ENCODE measurements around the gene DEFB131B. TPM values are rescaled to one million over a fixed set of nuclear protein-coding genes. Genes with fewer than 3 reads are reported as not detected.
"Not testable (repeated sequence)": the region's sequence is repeated elsewhere in the genome, so short reads cannot be mapped to it uniquely, and the experiment has no call there.

DEFB131B gene
- total RNA-seq, 1 donor = not detected

DNA sequence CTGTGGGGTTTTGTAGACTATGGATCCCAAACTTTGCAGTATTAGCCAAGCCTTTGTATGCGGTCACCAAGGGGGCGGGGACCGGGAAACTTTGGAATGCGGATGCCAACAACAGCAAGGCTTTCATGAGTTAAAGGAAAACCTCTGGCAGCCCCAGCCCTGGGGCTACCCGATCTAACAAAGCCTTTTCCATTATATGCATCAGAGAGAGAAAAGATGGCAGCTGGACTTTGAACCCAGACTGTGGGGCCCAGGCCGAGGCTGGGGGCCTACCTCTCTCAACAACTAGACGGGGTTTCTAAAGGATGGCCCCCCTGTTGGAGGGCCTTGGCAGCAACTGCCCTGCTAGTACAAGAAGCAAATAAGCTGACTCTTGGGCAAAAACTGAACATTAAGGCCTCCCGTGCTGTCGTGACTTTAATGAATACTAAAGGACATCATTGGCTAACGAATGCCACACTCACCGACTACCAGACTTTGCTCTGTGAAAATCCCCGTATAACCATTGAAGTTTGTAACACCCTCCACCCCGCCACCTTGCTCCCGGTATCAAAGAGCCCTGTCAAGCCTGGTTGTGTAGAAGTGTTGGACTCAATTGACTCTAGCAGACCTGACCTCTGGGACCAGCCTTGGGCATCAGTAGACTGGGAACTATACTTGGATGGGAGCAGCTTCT is 10.2 kb downstream of the DEFB131B start:
- not testable (repeated sequence) for H2AFZ ChIP-seq (ENCODE audit: low read length); H3K4me3 ChIP-seq (ENCODE audit: insufficient read depth, low read length); H4K20me1 ChIP-seq (ENCODE audit: insufficient read depth, low read length); H3K4me2 ChIP-seq (ENCODE audit: insufficient read depth, low read length); H3K9me3 ChIP-seq (ENCODE audit: low read depth, low read length); DNase-seq (ENCODE audit: insufficient read length, low spot score, missing footprints); H3K4me1 ChIP-seq (ENCODE audit: insufficient read depth, low read length); H3K36me3 ChIP-seq (ENCODE audit: insufficient read depth, low read length); H3K27me3 ChIP-seq (ENCODE audit: insufficient read depth, low read length); H3K27ac ChIP-seq (ENCODE audit: low read depth, low read length); H3K79me2 ChIP-seq (ENCODE audit: insufficient read depth, low read length)

DNA sequence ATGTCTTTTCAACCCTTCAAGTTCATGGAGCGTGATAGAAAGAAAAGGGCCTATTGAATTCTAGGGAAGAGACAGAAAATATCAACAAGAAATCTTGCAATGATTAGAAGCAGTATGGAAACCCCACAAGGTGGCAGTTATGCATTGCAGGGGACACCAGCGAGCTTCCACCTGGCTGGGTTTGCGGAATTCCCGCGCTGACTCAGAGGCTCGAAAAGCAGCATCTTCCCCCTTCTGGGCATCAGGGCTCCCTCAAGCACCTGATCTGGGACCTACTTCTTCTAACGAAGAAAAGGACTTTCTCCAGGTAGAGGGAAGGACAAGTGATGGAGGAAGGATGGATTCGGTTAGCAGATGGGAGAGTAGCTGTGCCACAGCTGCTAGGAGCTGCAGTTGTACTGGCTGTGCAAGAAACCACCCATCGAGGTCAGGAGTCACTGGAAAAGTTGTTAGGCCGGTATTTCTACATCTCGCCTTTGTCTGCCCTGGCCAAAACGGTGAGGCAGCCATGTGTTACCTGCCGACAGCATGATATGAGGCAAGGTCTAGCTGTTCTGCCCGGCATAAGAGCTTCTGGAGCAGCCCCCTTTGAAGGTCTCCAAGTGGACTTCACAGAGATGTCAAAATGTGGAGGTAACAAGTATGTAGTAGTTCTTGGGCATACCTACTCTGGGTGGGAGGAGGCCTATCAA is 11.1 kb downstream of the DEFB131B start:
- H3K27ac ChIP-seq (ENCODE audit: low read depth, low read length); H3K36me3 ChIP-seq (ENCODE audit: insufficient read depth, low read length); H3K9me3 ChIP-seq (ENCODE audit: low read depth, low read length): not testable (repeated sequence)

DNA sequence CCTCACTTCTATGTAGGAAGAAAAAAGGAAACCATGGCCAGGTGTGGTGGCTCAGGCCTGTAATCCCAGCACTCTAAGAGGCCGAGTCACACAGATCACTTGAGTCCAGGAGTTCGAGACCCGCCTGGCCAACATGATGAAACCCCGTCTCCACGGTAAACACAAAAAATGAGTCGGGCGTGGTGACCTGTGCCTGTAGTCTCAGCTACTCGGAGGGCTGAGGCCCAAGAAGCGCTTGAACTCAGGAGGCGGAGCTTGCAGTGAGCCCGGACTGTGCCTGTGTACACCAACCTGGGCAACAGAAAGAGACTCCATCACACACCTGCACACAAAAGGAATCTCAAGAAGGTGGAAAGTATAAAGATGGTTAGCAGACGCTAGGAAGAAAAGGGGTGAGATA is 17.7 kb downstream of the DEFB131B start:
- H2AFZ ChIP-seq (ENCODE audit: low read length) = no peak overlapping the region
- no peak for DNase-seq (ENCODE audit: insufficient read length, low spot score, missing footprints)
- H3K4me2 ChIP-seq (ENCODE audit: insufficient read depth, low read length) = no peak overlapping the region
- H3K36me3 ChIP-seq (ENCODE audit: insufficient read depth, low read length) = no peaks in the 10 kb centered on the region
- no peaks in the 10 kb centered on the region for H3K9me3 ChIP-seq (ENCODE audit: low read depth, low read length)
- peaks cover 5% of the 10 kb centered on the region for H3K4me1 ChIP-seq (ENCODE audit: insufficient read depth, low read length)
- H3K4me3 ChIP-seq (ENCODE audit: insufficient read depth, low read length) = no peak overlapping the region
- no peak overlapping the region for H3K27ac ChIP-seq (ENCODE audit: low read depth, low read length)
- H4K20me1 ChIP-seq (ENCODE audit: insufficient read depth, low read length) = no peaks in the 10 kb centered on the region
- H3K79me2 ChIP-seq (ENCODE audit: insufficient read depth, low read length) = no peaks in the 10 kb centered on the region
- TF ChIP-seq, protein P1, sequence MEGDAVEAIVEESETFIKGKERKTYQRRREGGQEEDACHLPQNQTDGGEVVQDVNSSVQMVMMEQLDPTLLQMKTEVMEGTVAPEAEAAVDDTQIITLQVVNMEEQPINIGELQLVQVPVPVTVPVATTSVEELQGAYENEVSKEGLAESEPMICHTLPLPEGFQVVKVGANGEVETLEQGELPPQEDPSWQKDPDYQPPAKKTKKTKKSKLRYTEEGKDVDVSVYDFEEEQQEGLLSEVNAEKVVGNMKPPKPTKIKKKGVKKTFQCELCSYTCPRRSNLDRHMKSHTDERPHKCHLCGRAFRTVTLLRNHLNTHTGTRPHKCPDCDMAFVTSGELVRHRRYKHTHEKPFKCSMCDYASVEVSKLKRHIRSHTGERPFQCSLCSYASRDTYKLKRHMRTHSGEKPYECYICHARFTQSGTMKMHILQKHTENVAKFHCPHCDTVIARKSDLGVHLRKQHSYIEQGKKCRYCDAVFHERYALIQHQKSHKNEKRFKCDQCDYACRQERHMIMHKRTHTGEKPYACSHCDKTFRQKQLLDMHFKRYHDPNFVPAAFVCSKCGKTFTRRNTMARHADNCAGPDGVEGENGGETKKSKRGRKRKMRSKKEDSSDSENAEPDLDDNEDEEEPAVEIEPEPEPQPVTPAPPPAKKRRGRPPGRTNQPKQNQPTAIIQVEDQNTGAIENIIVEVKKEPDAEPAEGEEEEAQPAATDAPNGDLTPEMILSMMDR (IDR thresholded peaks at IDR 0.05; ENCODE audit: extremely low read depth, low read depth, low read length) = no peak
- no peaks in the 10 kb centered on the region for H3K27me3 ChIP-seq (ENCODE audit: insufficient read depth, low read length)

More for the DNA sequence above, 11.1 kb downstream of the DEFB131B start:
- not testable (repeated sequence) for H2AFZ ChIP-seq (ENCODE audit: low read length); H3K79me2 ChIP-seq (ENCODE audit: insufficient read depth, low read length); DNase-seq (ENCODE audit: insufficient read length, low spot score, missing footprints); H3K4me3 ChIP-seq (ENCODE audit: insufficient read depth, low read length); H3K4me2 ChIP-seq (ENCODE audit: insufficient read depth, low read length); H4K20me1 ChIP-seq (ENCODE audit: insufficient read depth, low read length); H3K27me3 ChIP-seq (ENCODE audit: insufficient read depth, low read length); H3K4me1 ChIP-seq (ENCODE audit: insufficient read depth, low read length)

DNA sequence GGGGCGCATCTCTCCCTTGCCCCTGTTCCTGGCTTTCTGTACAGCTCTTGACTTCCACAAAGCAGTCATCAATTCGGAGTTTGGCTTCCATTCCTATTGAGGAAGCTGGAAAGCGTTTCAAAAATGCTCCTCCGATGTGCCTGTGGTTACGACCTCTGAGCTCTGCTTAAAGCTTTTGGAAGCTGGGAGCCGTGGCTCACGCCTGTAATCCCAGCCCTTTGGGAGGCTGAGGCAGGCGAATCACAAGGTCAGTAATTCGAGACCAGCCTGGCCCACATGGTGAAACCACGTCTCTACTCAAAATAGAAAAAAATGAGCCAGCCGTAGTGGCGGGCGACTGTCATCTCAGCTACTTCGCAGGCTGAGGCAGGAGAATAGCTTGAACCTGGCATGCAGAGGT is 22.9 kb downstream of the DEFB131B start:
- H3K27ac ChIP-seq (ENCODE audit: low read depth, low read length) = peak overlapping the region; percentile 65
- not testable (repeated sequence) for H3K79me2 ChIP-seq (ENCODE audit: insufficient read depth, low read length); H3K36me3 ChIP-seq (ENCODE audit: insufficient read depth, low read length); H3K9me3 ChIP-seq (ENCODE audit: low read depth, low read length); H3K4me3 ChIP-seq (ENCODE audit: insufficient read depth, low read length); H4K20me1 ChIP-seq (ENCODE audit: insufficient read depth, low read length); H2AFZ ChIP-seq (ENCODE audit: low read length); H3K27me3 ChIP-seq (ENCODE audit: insufficient read depth, low read length)
- H3K4me2 ChIP-seq (ENCODE audit: insufficient read depth, low read length) = peak overlapping the region; percentile 73
- peak; percentile 32 for DNase-seq (ENCODE audit: insufficient read length, low spot score, missing footprints)
- H3K4me1 ChIP-seq (ENCODE audit: insufficient read depth, low read length) = peaks cover 11% of the 10 kb centered on the region

DNA sequence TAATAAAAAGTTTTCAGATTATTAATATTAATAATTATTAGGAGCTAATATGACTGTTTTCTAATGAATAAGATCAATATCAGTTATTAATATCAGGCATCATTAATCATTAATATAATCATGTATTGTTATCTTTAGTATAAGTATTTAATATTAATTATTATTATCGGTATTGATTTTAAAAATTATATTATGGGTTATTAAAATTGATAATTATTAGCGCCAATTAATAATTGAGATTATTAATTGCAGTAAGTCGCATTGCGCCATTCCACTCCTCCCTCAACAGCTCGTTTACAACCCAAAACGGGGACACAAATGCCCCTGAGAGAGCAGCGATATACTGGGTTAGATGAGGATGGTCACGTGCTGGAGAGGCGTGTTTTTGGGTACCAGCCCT is 30.0 kb downstream of the DEFB131B start:
- Histone ChIP-seq H3K4me2 (ENCODE audit: insufficient read depth, low read length) (no peak overlapping the region), H3K4me3 (ENCODE audit: insufficient read depth, low read length) (no peak overlapping the region), H2AFZ (ENCODE audit: low read length) (no peak overlapping the region), H3K27ac (ENCODE audit: low read depth, low read length) (no peak overlapping the region), H3K9me3 (ENCODE audit: low read depth, low read length) (no peaks in the 10 kb centered on the region), H3K27me3 (ENCODE audit: insufficient read depth, low read length) (no peaks in the 10 kb centered on the region), H3K79me2 (ENCODE audit: insufficient read depth, low read length) (no peaks in the 10 kb centered on the region), H4K20me1 (ENCODE audit: insufficient read depth, low read length) (no peaks in the 10 kb centered on the region), H3K36me3 (ENCODE audit: insufficient read depth, low read length) (no peaks in the 10 kb centered on the region), H3K4me1 (ENCODE audit: insufficient read depth, low read length) (no peaks in the 10 kb centered on the region)
- DNase-seq (ENCODE audit: insufficient read length, low spot score, missing footprints) = no peak
- TF ChIP-seq, protein P1 (IDR thresholded peaks at IDR 0.05; ENCODE audit: extremely low read depth, low read depth, low read length) = no peak

DNA sequence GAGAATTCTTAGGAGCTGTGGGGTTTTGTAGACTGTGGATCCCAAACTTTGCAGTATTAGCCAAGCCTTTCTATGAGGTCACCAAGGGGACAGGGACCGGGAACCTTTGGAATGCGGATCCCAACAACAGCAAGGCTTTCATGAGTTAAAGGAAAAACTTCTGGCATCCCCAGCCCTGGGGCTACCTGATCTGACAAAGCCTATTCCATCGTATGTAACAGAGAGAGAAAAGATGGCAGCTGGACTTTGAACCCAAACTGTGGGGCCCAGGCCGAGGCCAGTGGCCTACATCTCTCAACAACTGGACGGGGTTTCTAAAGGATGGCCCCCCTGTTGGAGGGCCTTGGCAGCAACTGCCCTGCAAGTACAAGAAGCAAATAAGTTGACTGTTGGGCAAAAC is 32.5 kb downstream of the DEFB131B start:
- not testable (repeated sequence) for H4K20me1 ChIP-seq (ENCODE audit: insufficient read depth, low read length); H3K4me3 ChIP-seq (ENCODE audit: insufficient read depth, low read length); H3K4me1 ChIP-seq (ENCODE audit: insufficient read depth, low read length); H3K4me2 ChIP-seq (ENCODE audit: insufficient read depth, low read length); H2AFZ ChIP-seq (ENCODE audit: low read length); H3K9me3 ChIP-seq (ENCODE audit: low read depth, low read length); H3K79me2 ChIP-seq (ENCODE audit: insufficient read depth, low read length); H3K27ac ChIP-seq (ENCODE audit: low read depth, low read length); H3K36me3 ChIP-seq (ENCODE audit: insufficient read depth, low read length); H3K27me3 ChIP-seq (ENCODE audit: insufficient read depth, low read length); DNase-seq (ENCODE audit: insufficient read length, low spot score, missing footprints)

All from osteoblast (primary cell).